ENCODE measurements around the gene COL5A3. TPM values are rescaled to one million over a fixed set of nuclear protein-coding genes. Genes with fewer than 3 reads are reported as not detected.

The COL5A3 gene
- total RNA-seq, 1 experiment from 2014 or later = not detected

DNA sequence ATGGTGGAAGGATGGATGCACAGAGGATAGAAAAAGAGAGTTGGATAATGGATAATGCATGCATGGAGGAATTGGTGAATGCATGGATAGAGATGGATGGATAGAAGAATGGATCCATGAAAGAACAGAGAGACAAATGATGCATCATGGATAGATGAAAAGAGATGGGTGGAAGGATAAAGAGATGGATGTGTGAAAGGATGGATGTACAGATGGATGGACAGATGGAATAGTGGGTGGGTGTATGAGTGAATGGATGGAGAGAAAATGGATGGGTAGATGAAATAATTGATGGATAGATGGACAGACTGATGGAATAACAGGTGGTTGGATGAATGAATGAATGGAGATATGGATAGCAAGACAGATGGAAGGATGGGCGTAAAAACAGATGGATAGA is 99.7 kb downstream of the COL5A3 start:
- no peak for DNase-seq
- Mint-ChIP-seq H3K4me1 (ENCODE audit: low read depth, unreplicated experiment) (no peaks in the 10 kb centered on the region), H3K27me3 (ENCODE audit: insufficient read depth, unreplicated experiment) (peaks cover 5% of the 10 kb centered on the region), H3K4me3 (ENCODE audit: unreplicated experiment) (no peak overlapping the region), H3K9me3 (ENCODE audit: unreplicated experiment) (no peaks in the 10 kb centered on the region), H3K27ac (ENCODE audit: unreplicated experiment) (no peak overlapping the region), H3K36me3 (ENCODE audit: insufficient read depth, unreplicated experiment) (no peaks in the 10 kb centered on the region)
- TF ChIP-seq, protein P1, sequence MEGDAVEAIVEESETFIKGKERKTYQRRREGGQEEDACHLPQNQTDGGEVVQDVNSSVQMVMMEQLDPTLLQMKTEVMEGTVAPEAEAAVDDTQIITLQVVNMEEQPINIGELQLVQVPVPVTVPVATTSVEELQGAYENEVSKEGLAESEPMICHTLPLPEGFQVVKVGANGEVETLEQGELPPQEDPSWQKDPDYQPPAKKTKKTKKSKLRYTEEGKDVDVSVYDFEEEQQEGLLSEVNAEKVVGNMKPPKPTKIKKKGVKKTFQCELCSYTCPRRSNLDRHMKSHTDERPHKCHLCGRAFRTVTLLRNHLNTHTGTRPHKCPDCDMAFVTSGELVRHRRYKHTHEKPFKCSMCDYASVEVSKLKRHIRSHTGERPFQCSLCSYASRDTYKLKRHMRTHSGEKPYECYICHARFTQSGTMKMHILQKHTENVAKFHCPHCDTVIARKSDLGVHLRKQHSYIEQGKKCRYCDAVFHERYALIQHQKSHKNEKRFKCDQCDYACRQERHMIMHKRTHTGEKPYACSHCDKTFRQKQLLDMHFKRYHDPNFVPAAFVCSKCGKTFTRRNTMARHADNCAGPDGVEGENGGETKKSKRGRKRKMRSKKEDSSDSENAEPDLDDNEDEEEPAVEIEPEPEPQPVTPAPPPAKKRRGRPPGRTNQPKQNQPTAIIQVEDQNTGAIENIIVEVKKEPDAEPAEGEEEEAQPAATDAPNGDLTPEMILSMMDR (IDR thresholded peaks at IDR 0.05; ENCODE audit: insufficient read depth in 1 of 2, low read depth in 1 of 2, low read length in 1 of 2, severe bottlenecking in 1 of 2, unreplicated experiment in 1 of 2) = no peak
- BruUV-seq (replicated peaks) = no TSS peak
- H3K4me1 ChIP-seq = no peaks in the 10 kb centered on the region
- intact Hi-C loops (cut with micrococcal nuclease; ENCODE audit: unreplicated experiment) = no loop called here
- H3K36me3 ChIP-seq (ENCODE audit: control insufficient read depth, insufficient read depth, low read length) = no peaks in the 10 kb centered on the region
- ChIA-PET CTCF (no interaction called here), POLR2A (no interaction called here)
- no peaks in the 10 kb centered on the region for H3K27me3 ChIP-seq (replicated peaks; ENCODE audit: control insufficient read depth, insufficient read depth, low read length)
- no peak overlapping the region for H3K4me3 ChIP-seq (ENCODE audit: low read depth, low read length)
- H3K9me3 ChIP-seq = no peaks in the 10 kb centered on the region

Small RNA genes within 50 kb of the gene (microRNA-seq; reads per million reads assigned to microRNA genes)
- not detected for gene MIR5589

Other genes starting within 250 kb of the COL5A3 start
- 5.3 and 6.2 TPM in 2 replicates for gene ZNF846, start 241.8 kb downstream of the COL5A3 start, total RNA-seq (2022)
- gene FBXL12, start 191.4 kb downstream of the COL5A3 start, total RNA-seq (2022) = 37.6 and 39.9 TPM in 2 replicates
- gene UBL5, start 182.6 kb downstream of the COL5A3 start, total RNA-seq (2022) = 345 and 359 TPM in 2 replicates
- gene PIN1, start 175.2 kb downstream of the COL5A3 start, total RNA-seq (2022) = 63.3 and 65.3 TPM in 2 replicates
- gene OLFM2, start 74.0 kb downstream of the COL5A3 start, total RNA-seq (2022) = 0.30 and 0.34 TPM in 2 replicates
- not detected in 2 replicates for gene RDH8, start 3.0 kb upstream of the COL5A3 start, total RNA-seq (2022)
- gene SHFL, start 75.8 kb upstream of the COL5A3 start, total RNA-seq (2022) = 3.6 and 6.2 TPM in 2 replicates
- 0.23 and 0.49 TPM in 2 replicates for gene ANGPTL6, start 92.2 kb upstream of the COL5A3 start, total RNA-seq (2022)
- 61.0 and 62.8 TPM in 2 replicates for gene PPAN, start 95.9 kb upstream of the COL5A3 start, total RNA-seq (2022)
- gene P2RY11, start 101.2 kb upstream of the COL5A3 start, total RNA-seq (2022) = 18.4 and 18.6 TPM in 2 replicates
- gene EIF3G, start 109.4 kb upstream of the COL5A3 start, total RNA-seq (2022) = 214 and 229 TPM in 2 replicates
- 144 and 171 TPM in 2 replicates for gene DNMT1, start 184.4 kb upstream of the COL5A3 start, total RNA-seq (2022)
- 6.2 and 7.2 TPM in 2 replicates for gene S1PR2, start 220.8 kb upstream of the COL5A3 start, total RNA-seq (2022)
- gene MRPL4, start 241.7 kb upstream of the COL5A3 start, total RNA-seq (2022) = 85.9 and 87.4 TPM in 2 replicates

Measured in Caco-2 (cell line).